HCT116 (cell line): ENCODE measurements around the gene WEE1.

Source experiments
- TF ChIP-seq, protein P1 (sequence below): IDR thresholded peaks from 2 replicates; pipeline ENCODE4 v1.6.1; 2012
- TF ChIP-seq, protein P2 (sequence below), 3 experiments: fragments of 200-600 bp in 1 of 3; sonication (generic) in 1 of 3; IDR thresholded peaks in 2 of 3; conservative IDR thresholded peaks in 1 of 3; 2 replicates each; pipeline ENCODE4 v1.5.1; 2012 to 2017; ENCODE audit warnings: low read depth in 2 of 3, low read length in 2 of 3, antibody characterized with exemption in 1 of 3, borderline replicate concordance in 1 of 3, control low read depth in 1 of 3, mild to moderate bottlenecking in 1 of 3, mixed read lengths in 1 of 3, mixed run types in 1 of 3, moderate library complexity in 1 of 3; ENCODE audit not compliant: insufficient read depth in 1 of 3

DNA sequence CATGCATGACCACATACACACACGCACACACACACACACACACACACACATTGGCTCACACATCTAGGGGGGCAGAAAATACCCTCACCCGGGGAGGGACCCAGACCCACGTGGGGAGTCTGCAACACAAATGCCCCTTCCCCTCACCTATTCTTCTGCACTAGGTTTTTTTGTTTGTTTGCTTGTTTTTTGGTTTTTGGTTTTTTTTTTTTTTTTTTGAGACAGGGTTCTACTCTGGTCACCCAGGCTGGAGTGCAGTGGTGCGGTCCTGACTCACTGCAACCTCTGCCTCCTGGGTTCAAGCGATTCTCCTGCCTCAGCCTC is 28.4 kb downstream of the WEE1 start:
- TF ChIP-seq, protein P1, sequence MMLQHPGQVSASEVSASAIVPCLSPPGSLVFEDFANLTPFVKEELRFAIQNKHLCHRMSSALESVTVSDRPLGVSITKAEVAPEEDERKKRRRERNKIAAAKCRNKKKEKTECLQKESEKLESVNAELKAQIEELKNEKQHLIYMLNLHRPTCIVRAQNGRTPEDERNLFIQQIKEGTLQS = no peak
- TF ChIP-seq, protein P2, sequence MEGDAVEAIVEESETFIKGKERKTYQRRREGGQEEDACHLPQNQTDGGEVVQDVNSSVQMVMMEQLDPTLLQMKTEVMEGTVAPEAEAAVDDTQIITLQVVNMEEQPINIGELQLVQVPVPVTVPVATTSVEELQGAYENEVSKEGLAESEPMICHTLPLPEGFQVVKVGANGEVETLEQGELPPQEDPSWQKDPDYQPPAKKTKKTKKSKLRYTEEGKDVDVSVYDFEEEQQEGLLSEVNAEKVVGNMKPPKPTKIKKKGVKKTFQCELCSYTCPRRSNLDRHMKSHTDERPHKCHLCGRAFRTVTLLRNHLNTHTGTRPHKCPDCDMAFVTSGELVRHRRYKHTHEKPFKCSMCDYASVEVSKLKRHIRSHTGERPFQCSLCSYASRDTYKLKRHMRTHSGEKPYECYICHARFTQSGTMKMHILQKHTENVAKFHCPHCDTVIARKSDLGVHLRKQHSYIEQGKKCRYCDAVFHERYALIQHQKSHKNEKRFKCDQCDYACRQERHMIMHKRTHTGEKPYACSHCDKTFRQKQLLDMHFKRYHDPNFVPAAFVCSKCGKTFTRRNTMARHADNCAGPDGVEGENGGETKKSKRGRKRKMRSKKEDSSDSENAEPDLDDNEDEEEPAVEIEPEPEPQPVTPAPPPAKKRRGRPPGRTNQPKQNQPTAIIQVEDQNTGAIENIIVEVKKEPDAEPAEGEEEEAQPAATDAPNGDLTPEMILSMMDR (IDR thresholded peaks at IDR 0.05 in 2 of 3, conservative IDR thresholded peaks at IDR 0.05 in 1 of 3; ENCODE audit: borderline replicate concordance in 1 of 3, insufficient read depth in 1 of 3, low read depth in 2 of 3, low read length in 2 of 3) = no peak
